Heart right ventricle (tissue), 16 donors: ENCODE measurements around the gene PRMT7. TPM values are rescaled to one million over a fixed set of nuclear protein-coding genes. Genes with fewer than 3 reads are reported as not detected.

Source experiments
- ATAC-seq, 8 donors: fragments of 200-7000 bp; cut with Tn5 transposase; one replicate each; pipeline ENCODE4 v1.9.1; 2020; ENCODE audit warnings: mild to moderate bottlenecking in 8 of 8, moderate library complexity in 8 of 8, moderate number of reproducible peaks in 1 of 8
- DNase-seq, 2 donors: peaks; one replicate each; pipeline ENCODE4 v3.0.0-alpha.2; 2020
- H3K27ac ChIP-seq, 10 donors: fragments of 200-600 bp; sonication (generic) in 2 of 10; one replicate each; pipeline versions ENCODE4 v1.5.0 to v1.8.0; 2020 to 2022; ENCODE audit warnings: mild to moderate bottlenecking in 3 of 10
- H3K27me3 ChIP-seq, 7 donors: fragments of 200-600 bp; one replicate each; pipeline ENCODE4 v1.8.0; 2021 to 2022; ENCODE audit warnings: mild to moderate bottlenecking in 2 of 7
- H3K36me3 ChIP-seq, 9 donors: fragments of 200-600 bp; sonication (generic) in 1 of 9; one replicate each; pipeline versions ENCODE4 v1.5.0 to v1.8.0; 2020 to 2022; ENCODE audit warnings: mild to moderate bottlenecking in 2 of 9
- H3K4me1 ChIP-seq, 9 donors: fragments of 200-600 bp; sonication (generic) in 1 of 9; one replicate each; pipeline versions ENCODE4 v1.5.0 to v1.8.0; 2020 to 2022; ENCODE audit warnings: mild to moderate bottlenecking in 4 of 9
- H3K4me3 ChIP-seq, 10 donors: fragments of 200-600 bp; sonication (generic) in 2 of 10; one replicate each; pipeline versions ENCODE4 v1.5.0 to v1.8.0; 2020 to 2022; ENCODE audit warnings: mild to moderate bottlenecking in 7 of 10, moderate library complexity in 2 of 10
- H3K9me3 ChIP-seq, 11 donors: fragments of 200-600 bp in 10 of 11; sonication (generic) in 2 of 11; one replicate each; pipeline versions ENCODE4 v1.5.0 to v1.8.0; 2013 to 2022; ENCODE audit warnings: mild to moderate bottlenecking in 2 of 11, control low read depth in 1 of 11, moderate library complexity in 1 of 11
- WGBS, 2 donors: extraction: QIAGEN DNeasy Blood & Tissue Kit; methylation state at CpG; one replicate each; pipeline ENCODE4 v1.1.7; 2013; ENCODE audit warnings: inconsistent platforms in 1 of 2; 5-methylcytosine and 5-hydroxymethylcytosine counted together
- intact Hi-C, 10 donors: fragments of 100-400 bp; cut with DNase I; formaldehyde crosslinking; loops; one replicate each; pipeline versions ENCODE4 v1.11.1 to v1.14.2; 2022
- polyA plus RNA-seq, 2 donors: library from polyadenylated mRNA; stranded (reverse); fragments of 200-250 nt; gene quantifications; one replicate each; pipeline ENCODE4 v1.2.3, GENCODE V29; 2013
- total RNA-seq, 10 donors: library from RNA; stranded (reverse); fragmentation: NEBNext Ultra II Directional in 3 of 10; extraction: Animal tissue kit (Norgen Biotek cat#: 25700) in 3 of 10; gene quantifications; one replicate each; pipeline versions ENCODE4 v1.2.1 to v1.2.4, GENCODE V29; 2021 to 2023
- TF ChIP-seq, protein P1 (sequence below), 9 donors: fragments of 200-600 bp; sonication (generic) in 2 of 9; IDR thresholded peaks; one replicate each; pipeline versions ENCODE4 v1.5.0 to v1.8.0; 2021 to 2022; ENCODE audit warnings: antibody characterized with exemption in 9 of 9, mild to moderate bottlenecking in 5 of 9, moderate library complexity in 1 of 9
- donor health status: Arrhythmogenic right ventricular cardiomyopathy.
- donor health status: ischemic (EF 13 %, LVEDD 7.1; RV severe dilation, severe dysfunction).
- donor health status: healthy with polysubstance abuse.
- donor health status: DM: no; HTN: yes; CAD: no.
- donor health status: DM: no; HTN: no; CAD: no.
- donor health status: ischemic (EF 25% LVEDD 6.9; RV normal size, moderate dysfunction).
- donor health status: ischemic (EF 25% LVEDD 5.7; RV mildly dilated, moderate dysfunction).
- donor health status: healthy.
- donor health status: DM: yes; HTN: yes; CAD: no.
- donor health status: Ischemic cardiomyopathy.
- donor health status: ischemic (EF 35%, LVEDD 5.7; RV mildly dilated, moderate dysfunction).
- donor health status: nonischemic (EF 11% LVEDD 7.7; RV severe dilation, severe dysfunction).
- donor health status: DM: yes; HTN: yes; CAD: no.
- donor health status: PGD.
- donor health status: ischemic (EF 29% LVEDD 5.4; RV normal size, mild dysfunction).
- donor health status: nonischemic (EF 23%, LVEDD 6.1; RV moderate dilation, normal function).

PRMT7 gene
- total and polyA plus RNA-seq, 12 donors: 18.1 to 57.8 (median 30.7) TPM

DNA sequence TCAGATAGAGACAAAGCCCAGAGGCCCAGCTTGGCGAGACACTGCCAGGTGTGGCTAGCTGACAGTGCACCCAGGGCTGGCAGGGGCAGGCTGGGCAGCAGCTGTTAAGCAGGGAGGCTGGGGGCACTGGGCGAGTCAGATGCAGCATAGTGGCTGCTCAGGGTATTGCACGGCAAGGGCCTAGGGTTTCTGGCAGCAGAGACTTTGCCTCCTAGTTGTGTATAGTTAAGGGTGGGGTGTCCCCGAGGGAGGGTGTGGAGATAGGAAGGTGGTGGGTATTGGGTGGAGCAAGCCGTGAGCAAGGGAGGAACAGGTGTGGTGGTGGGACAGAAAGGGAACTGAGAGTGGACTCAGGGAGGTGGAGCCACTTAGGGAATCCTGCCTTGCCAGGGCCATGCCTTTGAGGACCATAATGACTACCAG lies 71.5 kb downstream of the PRMT7 start:
- intact Hi-C loops: no loop called here
- peaks cover 0 to 12% (median 0%) of the 10 kb centered on the region in 7 donors for H3K27me3 ChIP-seq
- no peaks in the 10 kb centered on the region for H3K36me3 ChIP-seq
- H3K4me3 ChIP-seq: no peak overlapping the region
- H3K9me3 ChIP-seq: no peaks in the 10 kb centered on the region
- WGBS, 2 donors: 81 to 87% methylated on average over 5 of the region's 5 CpGs
- DNase-seq: no peak
- no peak for ATAC-seq
- H3K27ac ChIP-seq: no peak overlapping the region
- no peaks in the 10 kb centered on the region for H3K4me1 ChIP-seq
- TF ChIP-seq, protein P1, sequence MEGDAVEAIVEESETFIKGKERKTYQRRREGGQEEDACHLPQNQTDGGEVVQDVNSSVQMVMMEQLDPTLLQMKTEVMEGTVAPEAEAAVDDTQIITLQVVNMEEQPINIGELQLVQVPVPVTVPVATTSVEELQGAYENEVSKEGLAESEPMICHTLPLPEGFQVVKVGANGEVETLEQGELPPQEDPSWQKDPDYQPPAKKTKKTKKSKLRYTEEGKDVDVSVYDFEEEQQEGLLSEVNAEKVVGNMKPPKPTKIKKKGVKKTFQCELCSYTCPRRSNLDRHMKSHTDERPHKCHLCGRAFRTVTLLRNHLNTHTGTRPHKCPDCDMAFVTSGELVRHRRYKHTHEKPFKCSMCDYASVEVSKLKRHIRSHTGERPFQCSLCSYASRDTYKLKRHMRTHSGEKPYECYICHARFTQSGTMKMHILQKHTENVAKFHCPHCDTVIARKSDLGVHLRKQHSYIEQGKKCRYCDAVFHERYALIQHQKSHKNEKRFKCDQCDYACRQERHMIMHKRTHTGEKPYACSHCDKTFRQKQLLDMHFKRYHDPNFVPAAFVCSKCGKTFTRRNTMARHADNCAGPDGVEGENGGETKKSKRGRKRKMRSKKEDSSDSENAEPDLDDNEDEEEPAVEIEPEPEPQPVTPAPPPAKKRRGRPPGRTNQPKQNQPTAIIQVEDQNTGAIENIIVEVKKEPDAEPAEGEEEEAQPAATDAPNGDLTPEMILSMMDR (IDR thresholded peaks at IDR 0.05): peak in 2 of 9 donors; percentile 24 to 25

DNA sequence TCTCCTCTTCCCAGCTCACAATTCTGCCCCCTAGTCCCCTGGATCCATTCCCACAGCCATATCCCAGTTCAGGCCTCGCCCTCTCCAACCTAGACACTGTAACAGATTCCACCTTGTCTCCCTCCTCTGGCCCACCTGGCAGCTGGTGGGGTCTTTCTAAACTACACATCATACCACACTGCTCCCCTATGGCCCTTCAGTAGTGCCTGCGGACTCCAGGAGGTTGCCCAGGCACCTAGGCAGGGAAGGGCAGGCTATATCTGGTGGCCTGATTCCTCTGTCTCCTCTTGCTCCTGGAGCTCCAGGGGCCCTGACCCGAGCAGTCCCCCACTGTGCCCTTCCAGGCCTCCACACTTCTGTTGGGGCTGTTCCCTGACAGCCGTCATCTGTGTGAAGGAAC lies 73.0 kb downstream of the PRMT7 start:
- Histone ChIP-seq H3K4me3 (no peak overlapping the region), H3K36me3 (no peaks in the 10 kb centered on the region), H3K27me3 (peaks cover 0 to 15% (median 0%) of the 10 kb centered on the region in 7 donors), H3K27ac (no peak overlapping the region), H3K4me1 (no peaks in the 10 kb centered on the region), H3K9me3 (no peaks in the 10 kb centered on the region)
- intact Hi-C loops: no loop called here
- WGBS, 2 donors: 93 to 94% methylated on average over 4 of the region's 4 CpGs
- no peak for ATAC-seq
- TF ChIP-seq, protein P1 (IDR thresholded peaks at IDR 0.05): no peak
- DNase-seq: no peak

DNA sequence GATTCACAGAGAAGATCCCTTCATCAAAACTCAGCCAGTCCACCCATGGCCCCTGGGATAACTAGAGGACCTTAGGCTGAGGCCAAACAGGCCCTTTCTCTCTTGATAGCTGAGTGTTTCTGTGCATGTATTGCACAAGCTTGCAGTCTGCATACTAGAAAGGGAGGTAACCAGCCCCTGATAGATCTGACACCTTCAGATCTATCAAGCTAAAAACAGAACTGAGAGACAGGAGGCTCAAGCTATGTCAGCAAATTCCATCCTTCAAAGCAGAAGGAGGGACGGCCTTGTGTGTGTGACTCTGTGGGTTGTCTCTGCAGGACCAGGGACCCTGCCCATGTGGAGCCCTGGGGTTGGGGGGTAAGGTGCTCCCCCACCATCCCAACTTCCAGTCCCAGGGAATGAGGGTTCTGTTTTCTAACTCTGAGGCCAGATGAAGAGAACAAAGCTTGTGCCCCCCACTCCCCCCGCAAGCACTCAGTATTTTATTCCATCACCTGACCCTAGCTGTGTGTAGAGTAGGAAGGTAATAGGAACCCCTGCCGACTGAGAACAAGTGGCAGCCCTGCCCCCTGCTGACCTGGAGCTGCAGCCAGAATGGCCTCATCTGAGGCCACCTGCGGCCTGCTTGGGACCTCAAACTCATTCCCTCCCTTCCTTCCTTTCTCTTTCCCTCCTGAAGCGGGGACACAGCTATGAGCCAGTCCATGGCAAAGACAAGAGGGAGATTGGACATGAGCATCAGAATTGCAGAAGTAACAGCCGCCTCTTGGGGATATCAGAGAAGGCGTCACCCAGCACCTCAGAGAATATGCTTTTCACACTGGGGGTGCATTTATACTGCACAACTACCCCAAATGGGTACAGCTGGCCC lies 73.7 kb downstream of the PRMT7 start:
- Histone ChIP-seq H3K4me1 (no peaks in the 10 kb centered on the region), H3K9me3 (no peaks in the 10 kb centered on the region), H3K27ac (no peak overlapping the region), H3K27me3 (peaks cover 0 to 15% (median 0%) of the 10 kb centered on the region in 7 donors), H3K4me3 (no peak overlapping the region), H3K36me3 (no peaks in the 10 kb centered on the region)
- DNase-seq: no peak
- WGBS, 2 donors: 70 to 74% methylated on average over 7 of the region's 7 CpGs
- TF ChIP-seq, protein P1 (IDR thresholded peaks at IDR 0.05): no peak
- intact Hi-C loops: no loop called here
- ATAC-seq: no peak

DNA sequence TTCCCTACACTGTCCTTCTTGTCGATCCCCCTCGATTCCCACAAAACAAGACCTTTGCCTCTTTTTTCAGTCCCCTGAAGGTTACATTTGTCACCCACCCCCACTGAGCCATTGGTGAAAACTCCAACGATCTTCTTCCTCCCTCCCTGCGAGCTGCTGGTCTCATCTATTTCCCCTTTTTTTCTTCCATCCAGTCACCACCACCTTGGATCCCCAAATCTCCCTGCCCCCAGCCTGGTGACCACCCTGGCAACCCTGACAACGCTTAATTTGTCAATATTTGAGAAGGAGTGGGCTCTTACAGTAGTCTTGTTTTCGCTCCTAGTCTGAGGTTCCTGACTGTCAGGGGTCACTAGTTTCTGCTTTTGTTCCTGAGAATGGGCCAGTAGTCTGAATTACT lies 74.6 kb downstream of the PRMT7 start:
- DNase-seq: no peak
- 75 to 78% methylated on average over 6 of the region's 6 CpGs for WGBS, 2 donors
- TF ChIP-seq, protein P1 (IDR thresholded peaks at IDR 0.05): no peak
- H3K9me3 ChIP-seq: no peaks in the 10 kb centered on the region
- no peak overlapping the region for H3K27ac ChIP-seq
- no peak overlapping the region for H3K4me3 ChIP-seq
- intact Hi-C loops: no loop called here
- no peak for ATAC-seq
- H3K36me3 ChIP-seq: no peaks in the 10 kb centered on the region
- H3K4me1 ChIP-seq: no peaks in the 10 kb centered on the region
- H3K27me3 ChIP-seq: peaks cover 0 to 15% (median 0%) of the 10 kb centered on the region in 7 donors
